Measurements from ENCODE around the gene FAM229B.
A peak's percentile ranks its signal among the peaks of the same experiment; 100 is the strongest.
"Not testable (repeated sequence)": the region's sequence is repeated elsewhere in the genome, so short reads cannot be mapped to it uniquely, and the experiment has no call there.

The FAM229B gene

GRCh38 chr6:112065426-112065986 lies 21.9 kb upstream of the FAM229B start:
- no peak for DNase-seq

- DNase-seq: no peak
Observed at GRCh38 chr6:112066606-112067005, 20.8 kb upstream of the FAM229B start.

- DNase-seq: no peak
Observed at GRCh38 chr6:112081569-112081968, 5.8 kb upstream of the FAM229B start.

- DNase-seq: no peak
Observed at GRCh38 chr6:112085286-112086065, 1.9 kb upstream of the FAM229B start.

- peak; percentile 65 for DNase-seq
Observed at GRCh38 chr6:112086744-112087135, 651 bp upstream of the FAM229B start.

- no peak for DNase-seq
Observed at GRCh38 chr6:112087916-112088315, 525 bp downstream of the FAM229B start.

- no peak for DNase-seq
Observed at GRCh38 chr6:112096901-112097300, 9.5 kb downstream of the FAM229B start.

GRCh38 chr6:112100561-112100960 lies 13.2 kb downstream of the FAM229B start:
- DNase-seq: no peak

GRCh38 chr6:112106026-112106425 lies 18.6 kb downstream of the FAM229B start:
- not testable (repeated sequence) for DNase-seq

- DNase-seq: no peak
Observed at GRCh38 chr6:112106562-112106961, 19.2 kb downstream of the FAM229B start.

- DNase-seq: peak; percentile 1
Observed at GRCh38 chr6:112109262-112109661, 21.9 kb downstream of the FAM229B start.

GRCh38 chr6:112113431-112113830 lies 26.0 kb downstream of the FAM229B start:
- no peak for DNase-seq

- DNase-seq: no peak
Observed at GRCh38 chr6:112113918-112114317, 26.5 kb downstream of the FAM229B start.

- no peak for DNase-seq
Observed at GRCh38 chr6:112114577-112115223, 27.3 kb downstream of the FAM229B start.

GRCh38 chr6:112116221-112116620 lies 28.8 kb downstream of the FAM229B start:
- no peak for DNase-seq

GRCh38 chr6:112117554-112117953 lies 30.2 kb downstream of the FAM229B start:
- peak; percentile 43 for DNase-seq

- no peak for DNase-seq
Observed at GRCh38 chr6:112118034-112118433, 30.6 kb downstream of the FAM229B start.

- DNase-seq: no peak
Observed at GRCh38 chr6:112122756-112123155, 35.4 kb downstream of the FAM229B start.

GRCh38 chr6:112123982-112124381 lies 36.6 kb downstream of the FAM229B start:
- DNase-seq: no peak

- DNase-seq: no peak
Observed at GRCh38 chr6:112128208-112128607, 40.8 kb downstream of the FAM229B start.

- DNase-seq: no peak
Observed at GRCh38 chr6:112130878-112131277, 43.5 kb downstream of the FAM229B start.

- DNase-seq: no peak
Observed at GRCh38 chr6:112139052-112139451, 51.7 kb downstream of the FAM229B start.

GRCh38 chr6:112141707-112142106 lies 54.3 kb downstream of the FAM229B start:
- no peak for DNase-seq
